Activated naive CD4-positive, alpha-beta T cell treated with anti-CD3 and anti-CD28 coated beads for 36 hours (primary cell): ENCODE results near the gene EVX1. TPM values are rescaled to one million over a fixed set of nuclear protein-coding genes. Genes with fewer than 3 reads are reported as not detected.

Experiments
- CTCF ChIA-PET: fragments of 350-600 bp; sonication (Branson Sonifier 250); formaldehyde crosslinking; loops from one replicate; lab custom pipeline; 2021; ENCODE audit warnings: antibody characterized with exemption; lab: Charles Lee
- DNase-seq: peaks from one replicate; pipeline ENCODE4 v3.0.0-alpha.2; 2020
- H3K27ac Mint-ChIP-seq: one replicate; pipeline ENCODE4 v1.8.0; 2021; ENCODE audit warnings: mild to moderate bottlenecking, mixed read lengths
- H3K27me3 Mint-ChIP-seq: one replicate; pipeline ENCODE4 v1.8.0; 2021; ENCODE audit warnings: low read depth, mixed read lengths
- H3K36me3 Mint-ChIP-seq: one replicate; pipeline ENCODE4 v1.8.0; 2021; ENCODE audit warnings: low read depth, mixed read lengths
- H3K4me1 Mint-ChIP-seq: one replicate; pipeline ENCODE4 v1.8.0; 2021; ENCODE audit warnings: low read depth, mixed read lengths
- H3K4me3 Mint-ChIP-seq: one replicate; pipeline ENCODE4 v1.8.0; 2021; ENCODE audit warnings: mild to moderate bottlenecking, moderate library complexity, mixed read lengths
- H3K9me3 Mint-ChIP-seq: one replicate; pipeline ENCODE4 v1.8.0; 2021; ENCODE audit warnings: mixed read lengths
- intact Hi-C: fragments of 100-400 bp; cut with micrococcal nuclease; formaldehyde crosslinking; loops from one replicate; pipeline ENCODE4 v1.15.1; 2023
- total RNA-seq, 2 experiments: library from RNA; stranded (reverse); gene quantifications; one replicate each; pipeline ENCODE4 v1.2.3, GENCODE V29; 2021

Gene EVX1
- total RNA-seq, 2 experiments from 2014 or later = not detected

DNA sequence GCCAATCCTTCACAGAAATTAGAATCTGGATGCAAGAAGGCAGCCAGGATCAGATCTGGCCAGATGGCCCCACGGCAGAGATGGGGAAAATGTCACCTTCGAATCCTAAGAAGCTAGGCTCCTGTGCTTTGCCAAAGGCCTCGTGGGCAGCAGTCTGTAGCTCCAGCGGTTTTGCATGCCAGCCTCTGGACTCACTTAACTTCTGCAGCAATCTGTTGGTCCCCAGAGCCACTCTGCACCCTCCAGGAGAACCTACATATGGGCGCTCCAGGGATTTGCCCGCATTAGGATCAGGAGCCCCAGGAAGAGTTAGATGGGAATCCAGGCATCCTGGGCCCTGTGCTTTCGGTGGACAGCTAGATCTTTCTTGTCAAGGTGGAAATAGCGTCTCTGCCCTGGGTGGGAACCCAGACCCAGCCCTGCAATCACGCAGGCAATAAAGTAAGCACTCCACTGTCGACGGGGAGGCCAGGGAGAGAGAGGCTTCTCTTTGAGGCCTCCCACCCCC lies 32.6 kb upstream of the EVX1 start:
- H3K27me3 Mint-ChIP-seq = peaks cover 84% of the 10 kb centered on the region
- CTCF ChIA-PET = interaction anchor here (0.6 to 2.4 kb wide), 15 partner anchors 11 to 1577 kb away, joined by 3 to 12 read pairs (median 4); no protein-coding TSS in a partner anchor
- H3K36me3 Mint-ChIP-seq = no peaks in the 10 kb centered on the region
- no peak overlapping the region for H3K27ac Mint-ChIP-seq
- no peak overlapping the region for H3K4me3 Mint-ChIP-seq
- no peaks in the 10 kb centered on the region for H3K9me3 Mint-ChIP-seq
- peaks cover 22% of the 10 kb centered on the region for H3K4me1 Mint-ChIP-seq
- DNase-seq = no peak
- intact Hi-C loops = loop anchor here (2.0 to 5.0 kb wide), 3 partner anchors 367 to 882 kb away; no protein-coding TSS in a partner anchor

DNA sequence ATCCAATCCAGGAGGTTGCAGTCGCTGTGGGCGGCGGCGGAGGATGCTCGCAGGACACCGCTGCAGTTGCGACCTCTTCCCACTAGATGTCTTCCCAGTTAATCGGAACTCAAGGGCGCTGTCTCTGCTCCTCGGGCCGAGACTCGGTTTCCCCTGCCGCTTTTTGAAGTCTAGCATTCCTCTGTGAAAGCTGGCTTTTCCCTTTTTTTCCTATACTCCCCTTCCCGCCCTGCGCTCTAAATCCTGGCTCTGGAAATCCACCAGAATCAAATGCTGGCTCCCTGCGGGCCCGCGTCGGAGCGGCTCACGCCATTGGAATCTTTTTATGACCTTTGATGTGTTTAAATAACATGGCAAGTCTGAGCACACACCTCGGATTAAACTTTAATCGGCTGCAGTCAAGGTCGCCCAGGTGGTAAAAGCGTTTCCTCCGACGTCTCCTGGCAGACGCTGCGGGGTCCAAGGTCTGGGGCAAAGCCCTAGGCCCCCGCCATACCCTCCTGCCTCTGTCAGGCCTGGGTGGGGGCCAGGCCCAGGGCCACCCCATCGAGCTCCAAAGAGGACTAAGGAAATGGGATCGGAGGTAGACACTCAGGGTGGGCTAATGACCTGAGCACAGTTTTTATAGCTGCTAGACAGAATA lies 32.0 kb upstream of the EVX1 start:
- peaks cover 80% of the 10 kb centered on the region for H3K27me3 Mint-ChIP-seq
- CTCF ChIA-PET = interaction anchor here (0.6 to 2.4 kb wide), 16 partner anchors 11 to 1577 kb away, joined by 3 to 12 read pairs (median 4); partner anchors contain the start of gene EVX1
- H3K36me3 Mint-ChIP-seq = no peaks in the 10 kb centered on the region
- intact Hi-C loops = loop anchor here (2.0 to 5.0 kb wide), 3 partner anchors 366 to 882 kb away; no protein-coding TSS in a partner anchor
- H3K27ac Mint-ChIP-seq = no peak overlapping the region
- DNase-seq = peak; percentile 67
- peaks cover 20% of the 10 kb centered on the region for H3K4me1 Mint-ChIP-seq
- no peaks in the 10 kb centered on the region for H3K9me3 Mint-ChIP-seq
- H3K4me3 Mint-ChIP-seq = no peak overlapping the region

DNA sequence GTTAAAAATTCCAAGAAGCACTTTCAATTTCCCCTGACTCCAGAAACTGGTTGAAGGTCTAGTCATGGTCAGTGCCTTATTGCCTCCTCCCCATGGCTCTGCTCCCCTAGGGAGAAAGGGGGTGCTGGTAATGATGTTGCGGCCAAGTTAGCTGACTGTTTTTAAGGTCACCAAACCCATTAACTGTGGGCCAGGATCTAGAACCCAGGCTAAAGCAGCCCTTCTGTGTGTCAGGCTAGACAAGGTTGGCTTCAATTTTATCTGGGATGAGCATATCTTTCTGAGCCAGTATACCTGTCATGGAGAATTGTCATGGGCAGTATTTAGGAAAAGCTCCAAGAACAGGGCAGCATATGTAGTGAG lies 31.5 kb upstream of the EVX1 start:
- H3K27ac Mint-ChIP-seq = no peak overlapping the region
- no peak for DNase-seq
- no peak overlapping the region for H3K4me3 Mint-ChIP-seq
- H3K27me3 Mint-ChIP-seq = peaks cover 79% of the 10 kb centered on the region
- intact Hi-C loops = loop anchor here (2.0 to 5.0 kb wide), 3 partner anchors 366 to 881 kb away; no protein-coding TSS in a partner anchor
- no peaks in the 10 kb centered on the region for H3K9me3 Mint-ChIP-seq
- H3K36me3 Mint-ChIP-seq = no peaks in the 10 kb centered on the region
- CTCF ChIA-PET = interaction anchor here (0.8 to 2.4 kb wide), 12 partner anchors 11 to 709 kb away, joined by 3 to 12 read pairs (median 4); partner anchors contain the start of gene EVX1
- peaks cover 16% of the 10 kb centered on the region for H3K4me1 Mint-ChIP-seq

DNA sequence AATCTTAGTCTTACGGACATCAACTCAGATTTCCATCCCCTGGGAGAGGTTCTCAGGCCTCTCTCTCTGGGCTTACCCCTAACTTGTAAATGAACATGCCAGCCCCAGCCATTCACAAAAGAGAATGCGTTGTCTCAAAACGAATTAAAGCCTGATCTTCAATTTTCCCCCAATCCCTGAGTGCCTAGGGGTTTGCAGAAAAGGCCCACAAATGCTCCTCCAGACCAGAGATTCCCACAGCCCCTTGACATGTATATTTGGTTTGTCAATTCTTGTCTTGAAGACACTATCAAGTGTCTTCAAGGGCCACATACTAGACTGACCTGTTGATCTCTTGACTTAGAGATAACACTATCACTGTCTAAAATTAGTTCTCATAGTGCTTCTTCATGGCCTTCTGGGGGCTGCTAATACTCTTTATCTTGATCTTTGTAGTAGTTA lies 30.8 kb upstream of the EVX1 start:
- peaks cover 15% of the 10 kb centered on the region for H3K4me1 Mint-ChIP-seq
- peaks cover 75% of the 10 kb centered on the region for H3K27me3 Mint-ChIP-seq
- CTCF ChIA-PET = interaction anchor here (0.9 to 2.4 kb wide), 7 partner anchors 10 to 395 kb away, joined by 3 to 10 read pairs (median 5); partner anchors contain the start of gene EVX1
- no peak overlapping the region for H3K27ac Mint-ChIP-seq
- H3K36me3 Mint-ChIP-seq = no peaks in the 10 kb centered on the region
- DNase-seq = no peak
- intact Hi-C loops = loop anchor here (2.0 to 5.0 kb wide), 3 partner anchors 365 to 881 kb away; no protein-coding TSS in a partner anchor
- H3K9me3 Mint-ChIP-seq = no peaks in the 10 kb centered on the region
- no peak overlapping the region for H3K4me3 Mint-ChIP-seq

DNA sequence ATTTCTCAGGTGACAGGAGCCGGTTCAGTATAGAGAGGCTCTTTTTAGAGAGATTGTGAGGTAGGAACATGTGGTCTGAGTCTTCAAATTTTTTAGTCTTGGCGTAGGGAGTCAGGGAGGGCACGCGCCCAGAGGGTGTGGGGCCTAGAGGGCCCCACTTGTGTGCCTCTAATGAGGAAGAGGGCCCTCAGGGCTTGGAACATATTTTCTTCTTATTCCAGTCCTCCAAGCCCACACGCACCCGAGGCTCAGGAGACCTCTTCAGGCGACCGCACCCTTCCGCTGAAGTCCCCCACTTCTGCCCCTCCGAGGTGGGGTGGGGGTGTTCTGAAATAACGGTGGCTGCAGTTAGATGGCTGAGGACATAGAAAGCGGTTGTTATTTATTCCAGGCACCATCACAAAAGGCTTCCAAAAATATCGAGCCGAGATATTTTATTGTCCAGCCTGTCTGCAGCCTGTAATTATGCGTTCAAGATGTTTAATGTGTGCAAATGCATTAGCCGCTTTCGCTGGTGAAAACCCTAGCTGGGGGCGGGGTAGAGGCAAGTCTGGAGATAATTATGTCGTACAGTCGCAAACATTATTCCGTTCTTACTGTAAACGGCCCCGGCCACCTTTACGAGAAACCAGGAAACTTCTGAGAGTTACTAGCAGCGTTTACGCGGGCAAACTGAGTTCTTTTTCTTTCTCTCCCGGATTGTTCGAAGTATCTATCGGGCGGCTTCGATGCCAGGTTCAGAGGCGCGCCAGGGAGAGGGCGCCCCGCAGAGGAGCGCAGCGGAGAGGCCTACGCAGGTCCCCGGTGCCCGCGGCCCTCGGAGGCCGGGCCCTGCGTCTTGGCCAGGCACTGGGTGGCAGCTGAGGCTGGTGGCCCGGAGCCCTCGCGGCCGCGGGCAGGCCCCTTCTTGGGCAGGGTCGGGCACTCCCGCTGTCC lies 29.8 kb upstream of the EVX1 start:
- H3K4me1 Mint-ChIP-seq = peaks cover 15% of the 10 kb centered on the region
- peaks cover 67% of the 10 kb centered on the region for H3K27me3 Mint-ChIP-seq
- DNase-seq = no peak
- H3K27ac Mint-ChIP-seq = no peak overlapping the region
- H3K9me3 Mint-ChIP-seq = no peaks in the 10 kb centered on the region
- no peak overlapping the region for H3K4me3 Mint-ChIP-seq
- CTCF ChIA-PET = interaction anchor here (1.2 to 1.6 kb wide), 2 partner anchors 8 to 17 kb away, joined by 3 to 6 read pairs; no protein-coding TSS in a partner anchor
- intact Hi-C loops = loop anchor here (1.0 to 5.0 kb wide), 2 partner anchors 9 to 880 kb away; no protein-coding TSS in a partner anchor
- no peaks in the 10 kb centered on the region for H3K36me3 Mint-ChIP-seq

DNA sequence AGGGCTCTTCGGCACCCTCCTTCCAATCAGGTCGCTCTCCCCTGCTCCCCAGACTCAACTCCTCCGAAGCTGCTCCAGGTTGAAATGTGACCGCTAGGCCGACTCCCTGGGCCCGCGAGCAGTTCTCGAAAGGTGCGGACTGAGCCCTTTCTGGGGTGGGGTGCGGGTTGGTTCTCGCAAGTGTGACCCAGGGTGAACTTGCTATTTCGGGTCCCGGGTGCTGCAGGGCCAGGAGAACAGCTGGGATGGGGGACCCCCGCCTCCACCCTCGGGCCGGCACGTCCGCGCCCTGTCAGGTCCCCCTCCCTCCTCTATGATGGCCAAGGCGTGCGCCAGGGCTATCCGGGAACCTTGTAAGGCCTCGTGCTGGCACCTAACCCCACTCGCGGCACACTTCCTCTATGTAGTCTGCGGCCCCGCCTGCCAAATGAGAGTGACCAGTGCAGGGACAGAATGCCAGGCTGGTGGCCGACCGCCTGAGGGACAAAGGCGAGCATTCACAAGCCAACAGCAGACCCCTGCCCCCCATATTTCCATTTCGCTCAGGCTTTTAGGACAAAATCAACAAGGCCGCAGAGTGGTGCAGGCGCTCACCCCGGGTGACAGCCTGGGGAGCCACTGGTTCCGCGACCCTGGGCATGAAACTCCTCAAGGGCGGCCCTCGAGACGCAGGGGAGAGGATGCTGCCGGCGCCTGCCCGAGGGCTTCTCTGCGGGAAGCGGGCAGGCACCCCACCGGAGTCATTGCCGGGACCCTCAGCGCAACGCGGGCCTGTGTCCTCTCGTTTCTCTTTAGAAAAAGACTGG lies 29.0 kb upstream of the EVX1 start:
- peaks cover 67% of the 10 kb centered on the region for H3K27me3 Mint-ChIP-seq
- no peaks in the 10 kb centered on the region for H3K9me3 Mint-ChIP-seq
- H3K4me1 Mint-ChIP-seq = peaks cover 15% of the 10 kb centered on the region
- DNase-seq = no peak
- CTCF ChIA-PET = interaction anchor here (1.2 to 1.6 kb wide), 2 partner anchors 9 to 18 kb away, joined by 3 to 6 read pairs; no protein-coding TSS in a partner anchor
- no peak overlapping the region for H3K4me3 Mint-ChIP-seq
- intact Hi-C loops = loop anchor here (1.0 to 5.0 kb wide), 2 partner anchors 8 to 879 kb away; no protein-coding TSS in a partner anchor
- no peaks in the 10 kb centered on the region for H3K36me3 Mint-ChIP-seq
- H3K27ac Mint-ChIP-seq = no peak overlapping the region

DNA sequence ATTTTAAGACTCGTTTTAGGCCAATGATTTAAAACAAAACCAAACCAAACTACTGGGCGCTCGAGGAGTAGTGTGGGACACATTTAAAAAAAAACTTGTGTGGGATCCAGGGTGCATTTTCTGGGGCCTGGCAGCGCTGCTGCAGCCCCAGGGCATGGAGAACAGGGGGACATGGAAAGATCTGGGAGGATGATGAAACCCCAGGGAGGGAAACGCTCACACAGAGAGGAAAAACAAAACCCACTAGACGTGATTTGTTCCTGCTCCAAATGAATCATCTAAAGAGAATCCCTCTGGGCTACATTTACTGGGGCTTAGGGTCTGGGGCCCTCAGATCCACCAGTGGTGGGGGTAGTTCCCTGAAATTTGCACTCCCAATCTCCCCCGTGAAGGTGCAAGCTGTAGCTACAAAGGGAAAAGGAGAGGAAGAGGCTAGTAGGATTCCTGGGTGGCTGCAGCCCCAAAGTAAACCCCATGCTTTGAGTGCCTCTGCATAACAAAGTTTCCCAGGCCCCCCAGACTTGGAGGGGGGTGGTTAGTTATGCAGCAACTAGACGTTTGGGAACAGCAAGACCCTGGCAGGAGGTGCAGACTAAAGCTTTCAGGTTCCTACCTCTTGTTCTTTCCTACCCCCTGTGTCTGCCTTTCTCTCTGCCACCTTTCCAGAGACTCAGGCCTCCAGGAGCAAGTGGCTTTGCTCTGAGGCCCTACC lies 28.2 kb upstream of the EVX1 start:
- H3K9me3 Mint-ChIP-seq = no peaks in the 10 kb centered on the region
- CTCF ChIA-PET = no interaction called here
- H3K27ac Mint-ChIP-seq = no peak overlapping the region
- H3K36me3 Mint-ChIP-seq = no peaks in the 10 kb centered on the region
- H3K4me1 Mint-ChIP-seq = peaks cover 15% of the 10 kb centered on the region
- H3K4me3 Mint-ChIP-seq = no peak overlapping the region
- peaks cover 68% of the 10 kb centered on the region for H3K27me3 Mint-ChIP-seq
- no peak for DNase-seq
- intact Hi-C loops = loop anchor here (5.0 kb wide), 1 partner anchor 878 kb away; no protein-coding TSS in a partner anchor

DNA sequence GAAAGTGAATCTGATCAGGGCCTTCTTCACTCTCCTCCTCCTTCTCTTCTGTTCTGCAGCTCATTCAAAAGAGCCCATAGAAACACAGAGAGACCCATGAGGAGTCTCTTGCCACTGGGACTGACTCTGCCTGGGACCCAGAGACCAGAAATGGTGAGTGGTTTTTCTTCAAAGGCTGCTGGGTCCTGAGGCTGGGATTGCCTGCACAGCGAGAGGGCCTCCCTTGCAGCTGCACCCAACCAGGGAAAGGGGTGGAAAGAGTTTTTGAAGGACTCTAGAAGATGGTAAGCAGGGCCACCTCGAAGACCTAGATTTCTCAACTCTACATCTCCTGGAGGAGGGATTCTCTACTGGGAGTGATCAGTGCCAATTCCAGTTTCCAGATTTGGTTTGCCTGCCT lies 27.2 kb upstream of the EVX1 start:
- Mint-ChIP-seq H3K4me3 (no peak overlapping the region), H3K36me3 (no peaks in the 10 kb centered on the region), H3K27me3 (peaks cover 67% of the 10 kb centered on the region), H3K27ac (no peak overlapping the region), H3K9me3 (no peaks in the 10 kb centered on the region), H3K4me1 (peaks cover 17% of the 10 kb centered on the region)
- DNase-seq = no peak
- CTCF ChIA-PET = no interaction called here
- intact Hi-C loops = no loop called here

DNA sequence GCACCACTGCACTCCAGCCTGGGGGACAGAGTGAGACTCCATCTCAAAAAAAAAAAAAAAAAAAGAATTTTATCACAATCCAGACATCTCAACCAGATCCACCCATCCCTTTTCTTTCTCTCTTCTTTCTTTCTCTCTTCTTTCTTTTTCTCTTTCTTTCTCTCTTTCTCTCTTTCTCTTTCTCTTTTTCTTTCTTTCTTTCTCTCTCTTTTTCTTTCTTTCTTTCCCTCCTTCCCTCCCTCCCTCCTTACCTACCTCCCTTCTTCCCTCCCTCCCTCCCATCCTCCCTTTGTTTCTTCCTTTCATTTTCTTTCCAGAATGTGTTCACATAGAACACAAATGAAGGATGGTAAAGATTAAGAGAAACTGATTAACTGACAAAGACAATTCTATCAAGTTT lies 24.7 kb upstream of the EVX1 start:
- CTCF ChIA-PET = interaction anchor here (1.0 kb wide), 1 partner anchor 24 kb away, joined by 3 read pairs; the partner anchor contains the start of gene EVX1
- Mint-ChIP-seq H3K27ac (no peak overlapping the region), H3K36me3 (no peaks in the 10 kb centered on the region), H3K4me1 (peaks cover 12% of the 10 kb centered on the region), H3K4me3 (no peak overlapping the region), H3K27me3 (peaks cover 62% of the 10 kb centered on the region), H3K9me3 (no peaks in the 10 kb centered on the region)
- no peak for DNase-seq
- intact Hi-C loops = no loop called here

DNA sequence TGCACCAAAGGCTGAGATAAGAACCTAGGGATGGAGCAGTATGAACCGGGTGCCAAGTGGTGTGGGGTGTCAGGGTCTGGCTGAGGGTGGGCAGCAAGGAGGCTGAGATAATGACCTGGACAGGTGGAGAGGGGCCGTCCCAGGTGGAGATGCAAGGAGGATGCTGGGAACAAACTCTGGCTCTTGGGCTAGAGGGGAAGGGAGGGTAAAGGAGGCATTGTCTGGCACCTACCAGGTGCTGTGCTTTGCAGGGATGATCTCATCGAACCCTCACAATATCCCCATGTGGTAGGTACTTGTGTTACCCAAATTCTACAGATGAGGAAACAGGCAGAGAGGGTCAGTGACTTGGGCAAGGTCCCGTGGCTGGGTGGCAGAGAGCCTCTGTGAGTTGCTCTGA lies 22.8 kb upstream of the EVX1 start:
- H3K4me1 Mint-ChIP-seq = peaks cover 12% of the 10 kb centered on the region
- DNase-seq = no peak
- intact Hi-C loops = no loop called here

More for the DNA sequence above, 22.8 kb upstream of the EVX1 start:
- Mint-ChIP-seq H3K27ac (no peak overlapping the region), H3K4me3 (no peak overlapping the region), H3K36me3 (no peaks in the 10 kb centered on the region), H3K27me3 (peaks cover 61% of the 10 kb centered on the region), H3K9me3 (no peaks in the 10 kb centered on the region)
- CTCF ChIA-PET = no interaction called here
